ENCODE results near the gene IQCF6. TPM values are rescaled to one million over a fixed set of nuclear protein-coding genes. Genes with fewer than 3 reads are reported as not detected.

The IQCF6 gene
- total and polyA plus RNA-seq, 2 donors (not counting 1 experiment from before 2014, with no cell fraction given): not detected

DNA sequence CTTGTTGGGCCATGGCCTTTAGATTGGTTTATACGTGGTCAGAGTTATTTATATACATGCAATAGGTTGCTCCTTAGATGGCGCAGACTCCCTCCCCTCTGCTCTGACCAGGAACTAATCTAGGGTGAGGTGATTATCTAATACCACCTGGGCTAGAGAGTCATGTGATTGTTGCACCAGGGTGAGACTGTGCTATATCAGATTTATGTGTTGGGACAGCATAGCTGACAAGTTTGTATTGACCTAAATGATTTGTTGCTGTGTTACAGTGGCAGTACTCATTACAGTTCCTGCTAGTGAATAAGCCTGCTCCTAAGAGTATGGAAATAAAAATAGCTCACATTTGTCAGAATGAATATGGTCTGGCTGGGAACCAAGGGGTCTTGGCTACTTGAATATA is 7.2 kb upstream of the IQCF6 start:
- H3K4me2 ChIP-seq (ENCODE audit: extremely low read depth, insufficient read depth, low read length): no peak overlapping the region
- TF ChIP-seq EZH2 (IDR thresholded peaks at IDR 0.05; ENCODE audit: low read length, missing control alignments): no peak
- no peak for TF ChIP-seq CTCF (conservative IDR thresholded peaks at IDR 0.05 in 1 of 2, IDR thresholded peaks at IDR 0.05 in 1 of 2; ENCODE audit: low read depth in 1 of 2, low read length in 2 of 2)
- H3K4me1 ChIP-seq (ENCODE audit: control insufficient read depth, extremely low read depth, insufficient read depth, low read length): no peaks in the 10 kb centered on the region
- no peaks in the 10 kb centered on the region for H3K9me3 ChIP-seq (ENCODE audit: control insufficient read depth, insufficient read depth, low read depth, low read length)
- H3K27ac ChIP-seq (ENCODE audit: insufficient read depth, low read length): no peak overlapping the region
- DNase-seq (ENCODE audit: low read depth in 2 of 2): no peak
- H3K4me3 ChIP-seq (replicated peaks in 1 of 4; ENCODE audit: control extremely low read depth in 1 of 4, insufficient read depth in 1 of 4, low read depth in 3 of 4, low read length in 4 of 4): no peak overlapping the region
- H4K20me1 ChIP-seq (ENCODE audit: control insufficient read depth, extremely low read depth, insufficient read depth, low read length): no peaks in the 10 kb centered on the region
- H3K27me3 ChIP-seq (ENCODE audit: control insufficient read depth, insufficient read depth, low read length): no peaks in the 10 kb centered on the region
- H3K79me2 ChIP-seq (ENCODE audit: control insufficient read depth, insufficient read depth, low read length): no peaks in the 10 kb centered on the region
- H3K9ac ChIP-seq (ENCODE audit: insufficient read depth, low read length): no peak overlapping the region
- no peaks in the 10 kb centered on the region for H3K36me3 ChIP-seq (ENCODE audit: control insufficient read depth, insufficient read depth, low read length)
- no peak overlapping the region for H2AFZ ChIP-seq (ENCODE audit: low read length)

DNA sequence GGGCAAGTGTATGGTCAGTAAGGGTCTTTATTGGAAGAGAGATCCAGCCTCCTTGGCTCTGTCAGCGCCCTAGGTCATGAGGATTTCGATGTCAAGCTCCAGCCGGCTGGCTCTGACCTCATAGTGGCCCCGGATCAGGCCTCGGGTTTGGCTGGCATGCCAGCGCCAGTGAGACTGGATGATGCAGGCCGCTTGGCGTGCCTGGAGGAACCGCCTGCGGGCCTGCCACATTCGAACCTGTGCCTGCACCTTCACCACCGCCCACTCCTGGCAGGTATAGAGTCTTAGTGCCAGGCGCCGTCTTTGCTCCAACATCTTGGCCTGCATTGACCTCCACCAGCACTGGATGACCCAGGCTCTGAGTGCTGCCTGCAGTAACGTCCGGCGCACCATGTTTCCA is 483 bp downstream of the IQCF6 start:
- Histone ChIP-seq H3K9me3 (ENCODE audit: control insufficient read depth, insufficient read depth, low read depth, low read length) (no peaks in the 10 kb centered on the region), H3K9ac (ENCODE audit: insufficient read depth, low read length) (no peak overlapping the region), H3K79me2 (ENCODE audit: control insufficient read depth, insufficient read depth, low read length) (no peaks in the 10 kb centered on the region), H3K4me2 (ENCODE audit: extremely low read depth, insufficient read depth, low read length) (no peak overlapping the region), H3K36me3 (ENCODE audit: control insufficient read depth, insufficient read depth, low read length) (no peaks in the 10 kb centered on the region), H3K4me1 (ENCODE audit: control insufficient read depth, extremely low read depth, insufficient read depth, low read length) (no peaks in the 10 kb centered on the region), H3K4me3 (replicated peaks in 1 of 4; ENCODE audit: control extremely low read depth in 1 of 4, insufficient read depth in 1 of 4, low read depth in 3 of 4, low read length in 4 of 4) (no peak overlapping the region), H2AFZ (ENCODE audit: low read length) (no peak overlapping the region), H4K20me1 (ENCODE audit: control insufficient read depth, extremely low read depth, insufficient read depth, low read length) (no peaks in the 10 kb centered on the region), H3K27me3 (ENCODE audit: control insufficient read depth, insufficient read depth, low read length) (no peaks in the 10 kb centered on the region), H3K27ac (ENCODE audit: insufficient read depth, low read length) (no peak overlapping the region)
- DNase-seq (ENCODE audit: low read depth in 2 of 2): no peak
- TF ChIP-seq EZH2 (IDR thresholded peaks at IDR 0.05; ENCODE audit: low read length, missing control alignments) (no peak), CTCF (conservative IDR thresholded peaks at IDR 0.05 in 1 of 2, IDR thresholded peaks at IDR 0.05 in 1 of 2; ENCODE audit: low read depth in 1 of 2, low read length in 2 of 2) (no peak)

DNA sequence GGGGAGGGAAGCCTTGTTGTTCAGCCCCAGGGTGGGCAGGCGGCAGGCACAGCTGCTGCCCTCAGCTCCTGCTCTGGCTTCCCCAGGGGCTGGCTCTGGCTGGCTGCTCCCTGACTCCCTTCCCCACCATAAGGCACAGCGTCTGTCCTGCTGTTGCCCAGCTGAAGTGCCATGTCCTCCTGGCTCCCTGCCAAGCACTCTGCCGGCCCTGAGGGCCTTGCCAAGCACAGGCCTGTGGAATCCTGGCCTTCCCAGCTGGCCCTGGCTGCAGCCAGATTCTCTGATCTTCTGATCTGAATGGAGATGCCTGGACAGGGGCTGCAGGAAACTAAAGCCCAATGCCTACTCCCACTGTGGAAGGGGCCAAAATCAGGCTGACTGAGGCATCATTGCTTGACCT is 1.1 kb downstream of the IQCF6 start:
- Histone ChIP-seq H3K4me1 (ENCODE audit: control insufficient read depth, extremely low read depth, insufficient read depth, low read length) (no peaks in the 10 kb centered on the region), H3K9me3 (ENCODE audit: control insufficient read depth, insufficient read depth, low read depth, low read length) (no peaks in the 10 kb centered on the region), H3K27ac (ENCODE audit: insufficient read depth, low read length) (no peak overlapping the region), H3K27me3 (ENCODE audit: control insufficient read depth, insufficient read depth, low read length) (no peaks in the 10 kb centered on the region), H3K4me2 (ENCODE audit: extremely low read depth, insufficient read depth, low read length) (no peak overlapping the region), H3K36me3 (ENCODE audit: control insufficient read depth, insufficient read depth, low read length) (no peaks in the 10 kb centered on the region), H3K79me2 (ENCODE audit: control insufficient read depth, insufficient read depth, low read length) (no peaks in the 10 kb centered on the region), H4K20me1 (ENCODE audit: control insufficient read depth, extremely low read depth, insufficient read depth, low read length) (no peaks in the 10 kb centered on the region), H2AFZ (ENCODE audit: low read length) (no peak overlapping the region), H3K9ac (ENCODE audit: insufficient read depth, low read length) (no peak overlapping the region), H3K4me3 (replicated peaks in 1 of 4; ENCODE audit: control extremely low read depth in 1 of 4, insufficient read depth in 1 of 4, low read depth in 3 of 4, low read length in 4 of 4) (no peak overlapping the region)
- no peak for TF ChIP-seq CTCF (conservative IDR thresholded peaks at IDR 0.05 in 1 of 2, IDR thresholded peaks at IDR 0.05 in 1 of 2; ENCODE audit: low read depth in 1 of 2, low read length in 2 of 2)
- TF ChIP-seq EZH2 (IDR thresholded peaks at IDR 0.05; ENCODE audit: low read length, missing control alignments): no peak
- DNase-seq (ENCODE audit: low read depth in 2 of 2): no peak

All from fibroblast of lung (primary cell).